B cell (primary cell): Measurements from ENCODE around the gene MRPL32. TPM values are rescaled to one million over a fixed set of nuclear protein-coding genes. Genes with fewer than 3 reads are reported as not detected.

ENCODE experiments used
- ATAC-seq: fragments of 200-7000 bp; cut with Tn5 transposase; one replicate; pipeline ENCODE4 v1.10.0; 2021; ENCODE audit warnings: low read depth, mild to moderate bottlenecking, moderate number of reproducible peaks, moderate library complexity
- CTCF ChIA-PET: fragments of 350-600 bp; sonication (Branson Sonifier 250); formaldehyde crosslinking; loops from one replicate; lab custom pipeline; 2021; ENCODE audit warnings: antibody characterized with exemption, inconsistent platforms; lab: Charles Lee
- POLR2A ChIA-PET: fragments of 350-600 bp; sonication (Branson Sonifier 250); formaldehyde crosslinking; loops from one replicate; lab custom pipeline; 2021; ENCODE audit warnings: antibody characterized with exemption; lab: Charles Lee
- DNase-seq: peaks from one replicate; pipeline ENCODE4 v3.0.0; 2013
- H2AFZ ChIP-seq: 2 replicates; pipeline ENCODE4 v1.6.1; 2012; ENCODE audit warnings: mild to moderate bottlenecking, low read depth, low read length; ENCODE audit not compliant: insufficient read depth, poor library complexity, severe bottlenecking
- H3K27ac ChIP-seq, 2 donors: 1 replicate in 1 of 2; 2 replicates in 1 of 2; pipeline ENCODE4 v1.5.1; 2012 to 2013; ENCODE audit warnings: low read length in 2 of 2, mild to moderate bottlenecking in 2 of 2, moderate library complexity in 1 of 2
- H3K27me3 ChIP-seq, 4 experiments: fragments of 200-600 bp in 1 of 4; sonication (generic) in 1 of 4; replicated peaks in 1 of 4; 1 replicate in 2 of 4; 2 replicates in 2 of 4; pipeline versions ENCODE4 v1.6.1 to v1.7.0; 2013 to 2016; ENCODE audit warnings: low read length in 3 of 4, mild to moderate bottlenecking in 2 of 4, mixed read lengths in 1 of 4, moderate library complexity in 1 of 4; ENCODE audit not compliant: insufficient read depth in 4 of 4, control insufficient read depth in 3 of 4; ENCODE audit errors: control extremely low read depth in 1 of 4
- H3K36me3 ChIP-seq, 2 experiments: replicated peaks in 1 of 2; 1 replicate in 1 of 2; 2 replicates in 1 of 2; pipeline versions ENCODE4 v1.6.1 to v1.7.1; 2013; ENCODE audit warnings: low read length in 1 of 2; ENCODE audit not compliant: insufficient read depth in 2 of 2, control insufficient read depth in 1 of 2; ENCODE audit errors: control extremely low read depth in 1 of 2, extremely low read depth in 1 of 2
- H3K4me1 ChIP-seq, 2 donors: fragments of 200-600 bp in 1 of 2; sonication (generic) in 1 of 2; 1 replicate in 1 of 2; 2 replicates in 1 of 2; pipeline versions ENCODE4 v1.5.1 to v1.6.1; 2013 to 2017; ENCODE audit warnings: low read length in 2 of 2; ENCODE audit not compliant: control insufficient read depth in 2 of 2, insufficient read depth in 2 of 2
- H3K4me2 ChIP-seq: replicated peaks from 2 replicates; pipeline ENCODE3; 2012; ENCODE audit warnings: mild to moderate bottlenecking, low read depth, low read length; ENCODE audit not compliant: poor library complexity, severe bottlenecking
- H3K4me3 ChIP-seq, 5 experiments: fragments of 200-600 bp in 1 of 5; sonication (generic) in 1 of 5; 1 replicate in 3 of 5; 2 replicates in 2 of 5; pipeline versions ENCODE4 v1.5.1 to v1.7.0; 2011 to 2016; ENCODE audit warnings: low read length in 4 of 5, mild to moderate bottlenecking in 4 of 5, low read depth in 2 of 5, control low read depth in 1 of 5, moderate library complexity in 1 of 5; ENCODE audit not compliant: insufficient read depth in 1 of 5; ENCODE audit errors: control extremely low read depth in 1 of 5, extremely low read depth in 1 of 5
- H3K79me2 ChIP-seq: fragments of 200-600 bp; sonication (generic); one replicate; pipeline ENCODE4 v1.6.0; 2016; ENCODE audit warnings: low read length; ENCODE audit not compliant: control insufficient read depth, insufficient read depth
- H3K9ac ChIP-seq: fragments of 200-600 bp; sonication (generic); 2 replicates; pipeline ENCODE4 v1.6.1; 2017; ENCODE audit warnings: mild to moderate bottlenecking, low read length, moderate library complexity
- H3K9me3 ChIP-seq, 3 donors: one replicate each; pipeline versions ENCODE4 v1.6.1 to v1.7.1; 2013; ENCODE audit warnings: low read length in 2 of 3; ENCODE audit not compliant: control insufficient read depth in 2 of 3, insufficient read depth in 1 of 3; ENCODE audit errors: control extremely low read depth in 1 of 3
- H4K20me1 ChIP-seq: 2 replicates; pipeline ENCODE4 v1.6.0; 2012; ENCODE audit warnings: mild to moderate bottlenecking, low read length; ENCODE audit not compliant: insufficient read depth, control insufficient read depth, poor library complexity, severe bottlenecking
- H3K27ac Mint-ChIP-seq: one replicate; pipeline ENCODE4 v1.8.0; 2021; ENCODE audit warnings: mixed read lengths
- H3K27me3 Mint-ChIP-seq: one replicate; pipeline ENCODE4 v1.8.0; 2021; ENCODE audit warnings: mixed read lengths
- H3K4me1 Mint-ChIP-seq: one replicate; pipeline ENCODE4 v1.8.0; 2021; ENCODE audit warnings: mixed read lengths
- H3K4me3 Mint-ChIP-seq: one replicate; pipeline ENCODE4 v1.8.0; 2021; ENCODE audit warnings: mixed read lengths
- H3K9me3 Mint-ChIP-seq: one replicate; pipeline ENCODE4 v1.8.0; 2022; ENCODE audit warnings: mixed read lengths; ENCODE audit not compliant: insufficient read depth
- EZH2 ChIP-seq: IDR thresholded peaks from 2 replicates; pipeline ENCODE4 v1.6.1; 2012; ENCODE audit warnings: borderline replicate concordance, low read depth, mild to moderate bottlenecking, moderate library complexity, low read length; ENCODE audit not compliant: insufficient read depth, poor library complexity, severe bottlenecking
- WGBS: methylation state at CpG from one replicate; pipeline ENCODE4 v1.1.5; 2013; ENCODE audit warnings: missing lambda C conversion rate; ENCODE audit not compliant: insufficient coverage; 5-methylcytosine and 5-hydroxymethylcytosine counted together
- intact Hi-C: fragments of 100-400 bp; cut with micrococcal nuclease; formaldehyde crosslinking; loops from one replicate; pipeline ENCODE4 v1.10.0; 2022
- polyA plus RNA-seq: library from polyadenylated mRNA; depleted of rRNA; stranded (reverse); fragments of >200 nt; gene quantifications from 2 replicates; pipeline ENCODE4 v1.2.3, GENCODE V29; 2012
- total RNA-seq, 2 donors: library from RNA; stranded (reverse); fragments of 120-200 nt in 1 of 2; gene quantifications; 1 replicate in 1 of 2; 2 replicates in 1 of 2; pipeline versions ENCODE4 v1.2.3 to v1.2.4, GENCODE V29; 2013 to 2022
- TF ChIP-seq, protein P1 (sequence below): fragments of 200-600 bp; IDR thresholded peaks from one replicate; pipeline ENCODE4 v1.8.0; 2022; ENCODE audit warnings: antibody characterized with exemption, mild to moderate bottlenecking

MRPL32 gene
- total and polyA plus RNA-seq, 2 donors (not counting 1 experiment from before 2014, with no cell fraction given), result 25.3 to 31.7 TPM

DNA sequence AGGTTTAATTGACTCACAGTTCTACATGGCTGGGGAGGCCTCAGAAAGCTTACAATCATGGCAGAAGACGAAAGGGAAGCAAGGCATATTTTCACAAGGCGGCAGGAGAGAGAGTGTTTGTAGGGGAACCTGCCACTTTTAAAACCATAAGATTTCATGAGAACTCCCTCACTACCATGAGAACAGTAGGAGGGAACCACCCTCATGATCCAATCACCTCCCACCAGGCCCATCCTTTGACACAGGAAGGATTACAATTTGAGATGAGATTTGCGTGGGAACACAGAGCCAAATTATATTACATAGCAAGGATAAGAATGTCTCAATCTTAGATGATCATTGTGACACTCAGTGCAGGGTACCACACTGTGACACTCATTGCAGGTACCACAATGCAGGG lies 44.2 kb downstream of the MRPL32 start:
- Mint-ChIP-seq H3K27me3 (peaks cover 26% of the 10 kb centered on the region), H3K27ac (no peak overlapping the region), H3K9me3 (no peaks in the 10 kb centered on the region), H3K4me1 (no peaks in the 10 kb centered on the region), H3K4me3 (no peak overlapping the region)
- no peak overlapping the region for H3K4me3 ChIP-seq
- H3K27me3 ChIP-seq, result peaks cover 0 to 2% (median under 1%) of the 10 kb centered on the region in 4 experiments
- CTCF ChIA-PET, result no interaction called here
- no peak for DNase-seq
- H3K36me3 ChIP-seq, result no peaks in the 10 kb centered on the region
- POLR2A ChIA-PET, result no interaction called here
- intact Hi-C loops, result no loop called here
- H3K4me1 ChIP-seq, result no peaks in the 10 kb centered on the region
- no peak overlapping the region for H3K9ac ChIP-seq
- H3K4me2 ChIP-seq, result no peak overlapping the region
- no peak overlapping the region for H3K27ac ChIP-seq
- H3K79me2 ChIP-seq, result no peaks in the 10 kb centered on the region
- no peaks in the 10 kb centered on the region for H3K9me3 ChIP-seq
- WGBS, result no CpG with 5 or more reads among the region's 3 CpGs
- no peaks in the 10 kb centered on the region for H4K20me1 ChIP-seq
- ATAC-seq, result no peak
- H2AFZ ChIP-seq, result no peak overlapping the region
- no peak for TF ChIP-seq EZH2
- TF ChIP-seq, protein P1, sequence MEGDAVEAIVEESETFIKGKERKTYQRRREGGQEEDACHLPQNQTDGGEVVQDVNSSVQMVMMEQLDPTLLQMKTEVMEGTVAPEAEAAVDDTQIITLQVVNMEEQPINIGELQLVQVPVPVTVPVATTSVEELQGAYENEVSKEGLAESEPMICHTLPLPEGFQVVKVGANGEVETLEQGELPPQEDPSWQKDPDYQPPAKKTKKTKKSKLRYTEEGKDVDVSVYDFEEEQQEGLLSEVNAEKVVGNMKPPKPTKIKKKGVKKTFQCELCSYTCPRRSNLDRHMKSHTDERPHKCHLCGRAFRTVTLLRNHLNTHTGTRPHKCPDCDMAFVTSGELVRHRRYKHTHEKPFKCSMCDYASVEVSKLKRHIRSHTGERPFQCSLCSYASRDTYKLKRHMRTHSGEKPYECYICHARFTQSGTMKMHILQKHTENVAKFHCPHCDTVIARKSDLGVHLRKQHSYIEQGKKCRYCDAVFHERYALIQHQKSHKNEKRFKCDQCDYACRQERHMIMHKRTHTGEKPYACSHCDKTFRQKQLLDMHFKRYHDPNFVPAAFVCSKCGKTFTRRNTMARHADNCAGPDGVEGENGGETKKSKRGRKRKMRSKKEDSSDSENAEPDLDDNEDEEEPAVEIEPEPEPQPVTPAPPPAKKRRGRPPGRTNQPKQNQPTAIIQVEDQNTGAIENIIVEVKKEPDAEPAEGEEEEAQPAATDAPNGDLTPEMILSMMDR, result no peak

DNA sequence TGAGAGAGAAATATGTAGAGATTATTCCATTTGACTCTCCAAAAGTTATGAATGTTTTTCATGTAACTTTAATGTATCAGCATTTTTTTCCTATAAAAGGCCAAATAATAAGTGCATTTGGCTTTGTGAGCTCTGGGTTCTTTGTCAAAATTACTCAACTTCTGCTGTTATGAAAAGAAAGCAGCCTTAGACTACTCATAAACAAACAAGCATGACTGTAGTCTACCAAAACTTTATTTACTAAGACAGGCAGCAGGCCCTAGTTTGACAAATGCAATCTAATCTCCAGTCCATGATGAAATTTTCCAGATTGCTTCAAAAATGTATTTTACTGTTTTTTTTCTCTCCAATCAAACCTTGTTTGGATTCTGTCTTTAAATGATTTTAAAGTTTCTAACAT lies 46.3 kb downstream of the MRPL32 start:
- no peak overlapping the region for H3K9ac ChIP-seq
- H3K27ac ChIP-seq, result no peak overlapping the region
- H3K36me3 ChIP-seq, result no peaks in the 10 kb centered on the region
- H3K4me3 ChIP-seq, result no peak overlapping the region
- DNase-seq, result no peak
- H4K20me1 ChIP-seq, result no peaks in the 10 kb centered on the region
- Mint-ChIP-seq H3K4me1 (no peaks in the 10 kb centered on the region), H3K4me3 (no peak overlapping the region), H3K27ac (no peak overlapping the region), H3K9me3 (no peaks in the 10 kb centered on the region), H3K27me3 (peaks cover 26% of the 10 kb centered on the region)
- H3K79me2 ChIP-seq, result no peaks in the 10 kb centered on the region
- no peaks in the 10 kb centered on the region for H3K9me3 ChIP-seq
- H3K27me3 ChIP-seq, result peaks cover 0 to 2% (median under 1%) of the 10 kb centered on the region in 4 experiments
- no peaks in the 10 kb centered on the region for H3K4me1 ChIP-seq
- intact Hi-C loops, result no loop called here
- ChIA-PET POLR2A (no interaction called here), CTCF (no interaction called here)
- no peak for ATAC-seq
- H3K4me2 ChIP-seq, result no peak overlapping the region
- TF ChIP-seq EZH2, result no peak
- TF ChIP-seq, protein P1, result no peak
- H2AFZ ChIP-seq, result no peak overlapping the region
